IMR-90 (cell line): ENCODE data around the gene NAV2. TPM values are rescaled to one million over a fixed set of nuclear protein-coding genes. Genes with fewer than 3 reads are reported as not detected.

Experiments used
- ATAC-seq: fragments of 200-7000 bp; cut with Tn5 transposase; 2 replicates; pipeline ENCODE4 v1.9.1; 2020; ENCODE audit warnings: low read depth, mild to moderate bottlenecking, moderate library complexity
- BruUV-seq: library from RNA; stranded (reverse); fragments of 400-500 nt; replicated peaks from 2 replicates; lab custom pipeline; 2021; lab: Mats Ljungman, UMichigan
- CTCF ChIA-PET: fragments of 300-600 bp; formaldehyde crosslinking; extraction: SDS; loops from one replicate; lab custom pipeline; 2021; ENCODE audit warnings: antibody characterized with exemption; lab: Yijun Ruan, JAX
- POLR2A ChIA-PET: fragments of 300-600 bp; sonication (Branson Sonifier 250); formaldehyde crosslinking; loops from one replicate; lab custom pipeline; 2022; ENCODE audit warnings: antibody characterized with exemption; ENCODE audit not compliant: unreplicated experiment; lab: Charles Lee
- DNase-seq: peaks from one replicate; pipeline ENCODE4 v3.0.0; 2013
- H2AFZ ChIP-seq: replicated peaks from 2 replicates; pipeline ENCODE3; 2013; ENCODE audit warnings: low read length, mild to moderate bottlenecking; ENCODE audit not compliant: poor library complexity
- H2AK5ac ChIP-seq: 2 replicates; pipeline ENCODE4 v1.6.1; 2013; ENCODE audit warnings: low read depth, low read length, inconsistent platforms
- H2AK9ac ChIP-seq: replicated peaks from 2 replicates; pipeline ENCODE3; 2013; ENCODE audit warnings: mild to moderate bottlenecking, low read depth, low read length, moderate library complexity; ENCODE audit not compliant: poor library complexity
- H2BK120ac ChIP-seq: 2 replicates; pipeline ENCODE4 v1.6.1; 2013; ENCODE audit warnings: low read depth, low read length, inconsistent platforms
- H2BK15ac ChIP-seq: 3 replicates; pipeline ENCODE4 v1.6.1; 2013; ENCODE audit warnings: low read depth, low read length, inconsistent platforms
- H2BK20ac ChIP-seq: 2 replicates; pipeline ENCODE4 v1.6.1; 2013; ENCODE audit warnings: low read depth, mild to moderate bottlenecking, inconsistent platforms, low read length, moderate library complexity
- H2BK5ac ChIP-seq: 2 replicates; pipeline ENCODE4 v1.6.1; 2013; ENCODE audit warnings: mild to moderate bottlenecking, low read depth, low read length, inconsistent platforms; ENCODE audit not compliant: poor library complexity, severe bottlenecking
- H3K14ac ChIP-seq: replicated peaks from 2 replicates; pipeline ENCODE4 v1.6.1; 2013; ENCODE audit warnings: low read depth, low read length, inconsistent platforms
- H3K18ac ChIP-seq: 2 replicates; pipeline ENCODE4 v1.6.1; 2013; ENCODE audit warnings: low read depth, low read length, control low read depth
- H3K23ac ChIP-seq: 2 replicates; pipeline ENCODE4 v1.6.1; 2013; ENCODE audit warnings: low read depth, low read length, inconsistent platforms
- H3K27ac ChIP-seq: 2 replicates; pipeline ENCODE4 v1.5.1; 2013; ENCODE audit warnings: mild to moderate bottlenecking, control low read depth, low read length; ENCODE audit not compliant: insufficient read depth
- H3K27me3 ChIP-seq: 2 replicates; pipeline ENCODE4 v1.6.1; 2013; ENCODE audit warnings: low read length; ENCODE audit not compliant: control insufficient read depth, insufficient read depth
- H3K36me3 ChIP-seq: 2 replicates; pipeline ENCODE4 v1.6.1; 2013; ENCODE audit warnings: low read length, mixed read lengths; ENCODE audit not compliant: control insufficient read depth, insufficient read depth
- H3K4ac ChIP-seq: 2 replicates; pipeline ENCODE4 v1.6.1; 2013; ENCODE audit warnings: low read depth, low read length, inconsistent platforms
- H3K4me1 ChIP-seq: 2 replicates; pipeline ENCODE4 v1.6.1; 2013; ENCODE audit warnings: low read length, mixed read lengths; ENCODE audit not compliant: control insufficient read depth, insufficient read depth
- H3K4me2 ChIP-seq: 2 replicates; pipeline ENCODE4 v1.6.1; 2013; ENCODE audit warnings: low read depth, mild to moderate bottlenecking, control low read depth, low read length, moderate library complexity
- H3K4me3 ChIP-seq: 2 replicates; pipeline ENCODE4 v1.5.1; 2013; ENCODE audit warnings: low read depth, mild to moderate bottlenecking, control low read depth, low read length, moderate library complexity; ENCODE audit not compliant: insufficient read depth
- H3K56ac ChIP-seq: 2 replicates; pipeline ENCODE4 v1.6.1; 2013; ENCODE audit warnings: low read length, inconsistent platforms; ENCODE audit not compliant: insufficient read depth; ENCODE audit errors: extremely low read depth
- H3K79me1 ChIP-seq, 2 experiments: 2 replicates each; pipeline ENCODE4 v1.6.1; 2013; ENCODE audit warnings: low read length in 2 of 2, inconsistent platforms in 1 of 2, low read depth in 1 of 2
- H3K9ac ChIP-seq: 2 replicates; pipeline ENCODE4 v1.6.1; 2013; ENCODE audit warnings: low read depth, low read length, control low read depth
- H3K9me1 ChIP-seq: 2 replicates; pipeline ENCODE4 v1.6.1; 2013; ENCODE audit warnings: low read length, inconsistent platforms; ENCODE audit not compliant: insufficient read depth
- H3K9me3 ChIP-seq: 2 replicates; pipeline ENCODE4 v1.6.1; 2013; ENCODE audit warnings: low read length; ENCODE audit not compliant: control insufficient read depth, insufficient read depth
- H4K20me1 ChIP-seq: 2 replicates; pipeline ENCODE4 v1.6.1; 2013; ENCODE audit warnings: low read length, inconsistent platforms; ENCODE audit not compliant: insufficient read depth
- H4K5ac ChIP-seq: 2 replicates; pipeline ENCODE4 v1.6.1; 2013; ENCODE audit warnings: mild to moderate bottlenecking, low read depth, low read length, control low read depth
- H4K8ac ChIP-seq, 2 experiments: 2 replicates each; pipeline ENCODE4 v1.6.1; 2013; ENCODE audit warnings: low read depth in 2 of 2, low read length in 2 of 2, control low read depth in 1 of 2, inconsistent platforms in 1 of 2
- H4K91ac ChIP-seq: 2 replicates; pipeline ENCODE4 v1.6.1; 2013; ENCODE audit warnings: low read depth, low read length, inconsistent platforms; ENCODE audit not compliant: insufficient read depth
- BHLHE40 ChIP-seq: fragments of 150-350 bp; IDR thresholded peaks from 2 replicates; pipeline ENCODE4 v1.6.1; 2016; ENCODE audit warnings: mild to moderate bottlenecking, low read depth, low read length
- CHD1 ChIP-seq: IDR thresholded peaks from 2 replicates; pipeline ENCODE4 v1.6.1; 2012; ENCODE audit warnings: low read depth, low read length, improper control_type of control experiment
- CTCF ChIP-seq: conservative IDR thresholded peaks from 2 replicates; pipeline ENCODE4 v1.5.1; 2012; ENCODE audit warnings: mild to moderate bottlenecking, low read depth, low read length, improper control_type of control experiment
- ELK1 ChIP-seq: fragments of 150-350 bp; IDR thresholded peaks from 2 replicates; pipeline ENCODE4 v1.6.1; 2016; ENCODE audit warnings: low read depth, mild to moderate bottlenecking, low read length, moderate library complexity, borderline replicate concordance
- MXI1 ChIP-seq: IDR thresholded peaks from 2 replicates; pipeline ENCODE4 v1.6.1; 2012; ENCODE audit warnings: low read depth, mild to moderate bottlenecking, low read length, moderate library complexity, borderline replicate concordance
- NFE2L2 ChIP-seq: fragments of 150-350 bp; IDR thresholded peaks from 2 replicates; pipeline ENCODE4 v1.6.1; 2016; ENCODE audit warnings: low read depth, mild to moderate bottlenecking, low read length
- POLR2A ChIP-seq: IDR thresholded peaks from 2 replicates; pipeline ENCODE4 v1.6.1; 2012; ENCODE audit warnings: mild to moderate bottlenecking, low read depth, low read length
- RAD21 ChIP-seq: IDR thresholded peaks from 2 replicates; pipeline ENCODE4 v1.6.1; 2012; ENCODE audit warnings: low read length, improper control_type of control experiment
- SMC3 ChIP-seq: fragments of 150-350 bp; IDR thresholded peaks from 2 replicates; pipeline ENCODE4 v1.6.1; 2016; ENCODE audit warnings: low read depth, mild to moderate bottlenecking, antibody characterized with exemption, low read length, moderate library complexity
- USF2 ChIP-seq: fragments of 150-350 bp; IDR thresholded peaks from 2 replicates; pipeline ENCODE4 v1.6.1; 2017; ENCODE audit warnings: mild to moderate bottlenecking, antibody characterized with exemption, low read length, low read depth
- WGBS, 2 experiments: methylation state at CpG; one replicate each; pipeline versions ENCODE4 v1.1.5 to v1.1.7; 2013; ENCODE audit warnings: missing lambda C conversion rate in 2 of 2; ENCODE audit not compliant: insufficient read length in 1 of 2; ENCODE audit errors: extremely low coverage in 2 of 2; 5-methylcytosine and 5-hydroxymethylcytosine counted together
- dilution Hi-C: fragments of 300-500 bp; cut with HindIII; formaldehyde crosslinking; loops from one replicate; pipeline ENCODE4 v1.14.3; 2018; ENCODE audit warnings: low sequenced_read_pairs; ENCODE audit not compliant: unreplicated experiment
- in situ Hi-C: fragments of 300-500 bp; cut with MboI; formaldehyde crosslinking; loops from 3 replicates; pipeline ENCODE4 v1.14.3; 2019; ENCODE audit warnings: low sequenced_read_pairs, inconsistent platforms, mixed read lengths
- intact Hi-C: fragments of 100-400 bp; cut with micrococcal nuclease; formaldehyde crosslinking; loops from 2 replicates; pipeline ENCODE4 v1.10.0; 2022
- polyA plus RNA-seq, 3 experiments: library from polyadenylated mRNA; depleted of rRNA; stranded (reverse); fragments of >200 nt; gene quantifications; 2 replicates each; pipeline ENCODE4 v1.2.3, GENCODE V29; 2012; ENCODE audit warnings: low replicate concordance in 1 of 3
- total RNA-seq: library from RNA; depleted of rRNA; stranded (reverse); fragments of >200 nt; gene quantifications from 2 replicates; pipeline ENCODE4 v1.2.3, GENCODE V29; 2012

Gene NAV2
- total and polyA plus RNA-seq, 2 of the 4 experiments (the other 2 are of a cell fraction): 4.5 to 12.6 TPM

- H3K9ac ChIP-seq: no peak overlapping the region
- no peak overlapping the region for H3K4ac ChIP-seq
- no peak for TF ChIP-seq BHLHE40
- TF ChIP-seq CTCF: no peak
- TF ChIP-seq ELK1: no peak
- TF ChIP-seq USF2: no peak
- no peak for TF ChIP-seq RAD21
- no peak for TF ChIP-seq SMC3
- no peak for TF ChIP-seq POLR2A
- no peak for TF ChIP-seq MXI1
- no peak for TF ChIP-seq NFE2L2
- TF ChIP-seq CHD1: no peak
- no peak overlapping the region for H3K23ac ChIP-seq
- ATAC-seq (no peak; the same call in 1 of the 2 replicates), DNase-seq (peak; percentile 63)
- dilution Hi-C loops (no loop called here), in situ Hi-C loops (no loop called here), intact Hi-C loops (no loop called here)
- H3K27ac ChIP-seq: no peak overlapping the region
- 0 out of 2 replicates have a peak overlapping the region, but pooled peaks have one; percentile 11 for H3K14ac ChIP-seq
- H4K20me1 ChIP-seq: 0 out of 2 replicates have a peak, but pooled peaks cover 4% of the 10 kb centered on the region
- no peak overlapping the region for H2BK5ac ChIP-seq
- H3K4me3 ChIP-seq: no peak overlapping the region
- H3K9me3 ChIP-seq: no peaks in the 10 kb centered on the region
- H3K9me1 ChIP-seq: peaks cover 22% of the 10 kb centered on the region; the same call in 1 of the 2 replicates
- no TSS peak for BruUV-seq
- H3K27me3 ChIP-seq: no peaks in the 10 kb centered on the region
- no peak overlapping the region for H2AK9ac ChIP-seq
- no peak overlapping the region for H4K5ac ChIP-seq
- H4K8ac ChIP-seq: 0 out of 4 replicates have a peak overlapping the region, but pooled peaks of 1 of the 2 experiments have one; percentile 23
- peaks cover 13% of the 10 kb centered on the region for H3K4me1 ChIP-seq
- no peak overlapping the region for H3K56ac ChIP-seq
- no peak overlapping the region for H2BK120ac ChIP-seq
- H3K36me3 ChIP-seq: peaks cover 30% of the 10 kb centered on the region
- WGBS, 2 experiments: 95% methylated on average over 3 of the region's 3 CpGs; no CpG with 5 or more reads in 1 of the 2 experiments
- H3K4me2 ChIP-seq: no peak overlapping the region
- no peak overlapping the region for H2BK20ac ChIP-seq
- H2AFZ ChIP-seq: no peak overlapping the region
- ChIA-PET CTCF (no interaction called here), POLR2A (no interaction called here)
- H3K18ac ChIP-seq: no peak overlapping the region
- H2BK15ac ChIP-seq: no peak overlapping the region
- H2AK5ac ChIP-seq: peak overlapping the region; percentile 20; the same call in 1 of the 2 replicates
- 0 out of 2 replicates have a peak overlapping the region, but pooled peaks have one; percentile 4 for H4K91ac ChIP-seq
- peaks cover 4 to 7% of the 10 kb centered on the region in 2 experiments; a peak in 2 of 4 replicates for H3K79me1 ChIP-seq
Measured at GRCh38 chr11:20048246-20048645, 335.6 kb downstream of the NAV2 start.
